ENCODE results near the gene CATSPER1. TPM values are rescaled to one million over a fixed set of nuclear protein-coding genes. Genes with fewer than 3 reads are reported as not detected.

CATSPER1 gene
- total and polyA plus RNA-seq, 11 donors, result 0.12 to 0.91 (median 0.35) TPM; not detected in 8

- no peak overlapping the region for H3K4me3 ChIP-seq
Measured at GRCh38 chr11:65997286-65997685, 29.0 kb downstream of the CATSPER1 start.

GRCh38 chr11:65992056-65992455 lies 34.2 kb downstream of the CATSPER1 start:
- DNase-seq, result no peak
- no peaks in the 10 kb centered on the region for H3K9me3 ChIP-seq
- peaks cover 0 to 6% (median 0%) of the 10 kb centered on the region in 12 donors for H3K4me1 ChIP-seq
- H3K36me3 ChIP-seq, result peaks cover 0 to 17% (median 9%) of the 10 kb centered on the region in 9 donors
- no peak overlapping the region for H3K4me3 ChIP-seq
- H3K27me3 ChIP-seq, result no peaks in the 10 kb centered on the region
- no peak overlapping the region for H3K27ac ChIP-seq
- 73 to 85% (median 79%) methylated on average over 5 of the region's 5 CpGs for WGBS, 4 donors
- intact Hi-C loops (cut with DNase I), result loop anchor here in 1 of 10 donors (10.0 kb wide), 1 partner anchor 447 kb away; no protein-coding TSS in a partner anchor
- TF ChIP-seq POLR2A (IDR thresholded peaks at IDR 0.05) (no peak), CTCF (IDR thresholded peaks at IDR 0.05) (no peak)
- no peak for ATAC-seq

More at GRCh38 chr11:65997286-65997685, 29.0 kb downstream of the CATSPER1 start:
- no peaks in the 10 kb centered on the region for H3K9me3 ChIP-seq
- no peaks in the 10 kb centered on the region for H3K27me3 ChIP-seq
- peaks cover 0 to 51% (median 42%) of the 10 kb centered on the region in 9 donors for H3K36me3 ChIP-seq
- ATAC-seq (no peak), DNase-seq (no peak)
- TF ChIP-seq CTCF (IDR thresholded peaks at IDR 0.05), result no peak
- TF ChIP-seq POLR2A (IDR thresholded peaks at IDR 0.05), result no peak
- H3K4me1 ChIP-seq, result peaks cover 0 to 17% (median 14%) of the 10 kb centered on the region in 12 donors
- intact Hi-C loops (cut with DNase I), result loop anchor here in 3 of 10 donors (5.0 to 10.0 kb wide), 3 partner anchors 35 to 452 kb away; partner anchors contain the start of gene SART1 (in 2 of the 3)
- no peak overlapping the region for H3K27ac ChIP-seq
- WGBS, 4 donors, result 68 to 81% (median 76%) methylated on average over 2 of the region's 2 CpGs

GRCh38 chr11:65988791-65989592 lies 37.3 kb downstream of the CATSPER1 start:
- H3K27ac ChIP-seq, result peak overlapping the region in 1 of 12 donors; percentile 43
- peak in 4 of 5 donors; percentile 86 to 89 (median 88) for DNase-seq

More at GRCh38 chr11:65988791-65989592, 37.3 kb downstream of the CATSPER1 start:
- Histone ChIP-seq H3K27me3 (no peaks in the 10 kb centered on the region), H3K4me1 (peaks cover 0 to 6% (median 0%) of the 10 kb centered on the region in 12 donors), H3K36me3 (no peaks in the 10 kb centered on the region), H3K9me3 (no peaks in the 10 kb centered on the region), H3K4me3 (no peak overlapping the region)
- peak; percentile 95 to 98 (median 98) for ATAC-seq
- WGBS, 4 donors, result 24 to 29% (median 24%) methylated on average over 10 of the region's 10 CpGs
- TF ChIP-seq CTCF (IDR thresholded peaks at IDR 0.05), result peak; percentile 85 to 98 (median 92)
- TF ChIP-seq POLR2A (IDR thresholded peaks at IDR 0.05), result no peak
- intact Hi-C loops (cut with DNase I), result loop anchor here (1.0 to 10.0 kb wide), 12 partner anchors 104 to 284 kb away; partner anchors contain the start of genes KAT5 (in 5 of the 10), AP5B1 (in 3 of the 10) and FIBP (in 2 of the 10)
